Measurements from ENCODE around the gene LMAN2. TPM values are rescaled to one million over a fixed set of nuclear protein-coding genes. Genes with fewer than 3 reads are reported as not detected.

Gene LMAN2
- total RNA-seq, 1 donor from 2014 or later = 90.9 TPM

GRCh38 chr5:177290816-177291596 is 60.5 kb downstream of the LMAN2 start:
- DNase-seq (ENCODE audit: low spot score) = no peak

GRCh38 chr5:177288191-177288590 is 63.3 kb downstream of the LMAN2 start:
- DNase-seq (ENCODE audit: low spot score) = no peak

Other genes starting within 250 kb of the LMAN2 start
- gene NSD1, start 217.9 kb downstream of the LMAN2 start, total RNA-seq = 74.6 TPM
- 23.1 TPM for gene RAB24, start 47.9 kb downstream of the LMAN2 start, total RNA-seq
- 110 TPM for gene PRELID1, start 47.9 kb downstream of the LMAN2 start, total RNA-seq
- gene MXD3, start 39.8 kb downstream of the LMAN2 start, total RNA-seq = 7.2 TPM
- 8.2 TPM for gene RGS14, start 6.3 kb upstream of the LMAN2 start, total RNA-seq
- gene SLC34A1, start 32.8 kb upstream of the LMAN2 start, total RNA-seq = not detected
- not detected for gene PFN3, start 49.0 kb upstream of the LMAN2 start, total RNA-seq
- not detected for gene F12, start 57.9 kb upstream of the LMAN2 start, total RNA-seq
- 30.1 TPM for gene GRK6, start 75.0 kb upstream of the LMAN2 start, total RNA-seq
- 1.00 TPM for gene PRR7, start 95.1 kb upstream of the LMAN2 start, total RNA-seq
- gene DBN1, start 122.0 kb upstream of the LMAN2 start, total RNA-seq = 44.3 TPM
- 58.8 TPM for gene PDLIM7, start 145.9 kb upstream of the LMAN2 start, total RNA-seq
- gene DOK3, start 158.2 kb upstream of the LMAN2 start, total RNA-seq = 22.6 TPM
- 63.8 TPM for gene DDX41, start 165.3 kb upstream of the LMAN2 start, total RNA-seq
- 63.1 TPM for gene FAM193B, start 202.9 kb upstream of the LMAN2 start, total RNA-seq
- gene TMED9, start 240.5 kb upstream of the LMAN2 start, total RNA-seq = 168 TPM
- 28.8 TPM for gene B4GALT7, start 248.5 kb upstream of the LMAN2 start, total RNA-seq